Measurements from ENCODE around the gene KPNA3.
A peak's percentile ranks its signal among the peaks of the same experiment; 100 is the strongest.
"Not testable (repeated sequence)": the region's sequence is repeated elsewhere in the genome, so short reads cannot be mapped to it uniquely, and the experiment has no call there.

Gene KPNA3

DNA sequence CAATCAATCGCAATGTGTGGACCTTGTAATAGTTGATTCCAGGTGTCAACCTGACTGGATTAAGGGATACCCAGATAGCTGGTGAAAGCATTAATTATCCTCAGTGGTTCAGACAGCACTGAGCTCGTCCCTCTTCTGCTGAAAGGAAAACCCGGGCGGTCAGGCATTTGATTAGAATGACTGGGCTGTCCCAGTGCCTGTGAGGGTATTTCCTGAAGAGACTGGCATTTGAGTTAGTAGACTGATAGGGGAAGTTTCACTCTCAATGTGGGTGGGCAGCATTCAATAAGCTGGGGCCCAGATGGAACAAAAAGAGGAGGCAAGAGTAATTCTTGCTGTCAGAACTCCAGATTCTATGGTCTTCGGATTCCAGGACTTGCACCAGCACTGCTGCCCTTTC lies 31.9 kb downstream of the KPNA3 start:
- DNase-seq (ENCODE audit: low read depth in 3 of 3, low spot score in 1 of 3), result no peak

DNA sequence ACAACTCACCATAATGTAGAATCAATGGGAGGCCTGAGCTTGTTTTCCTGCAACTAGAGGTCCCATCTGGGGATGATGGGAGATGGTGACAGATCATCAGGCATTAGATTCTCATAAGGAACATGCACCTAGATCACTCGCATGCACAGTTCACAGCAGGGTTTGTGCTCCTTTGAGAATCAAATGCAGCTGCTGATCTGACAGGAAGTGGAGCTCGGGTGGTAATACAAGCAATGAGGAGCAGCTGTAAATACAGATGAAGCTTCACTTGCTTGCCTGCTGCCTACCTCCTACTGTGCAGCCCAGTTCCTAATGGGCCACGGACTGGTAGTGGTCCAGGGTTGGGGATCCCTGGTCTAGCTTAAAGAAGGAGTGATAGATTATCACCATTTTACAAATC lies 33.0 kb downstream of the KPNA3 start:
- DNase-seq (ENCODE audit: low read depth in 3 of 3, low spot score in 1 of 3), result no peak

DNA sequence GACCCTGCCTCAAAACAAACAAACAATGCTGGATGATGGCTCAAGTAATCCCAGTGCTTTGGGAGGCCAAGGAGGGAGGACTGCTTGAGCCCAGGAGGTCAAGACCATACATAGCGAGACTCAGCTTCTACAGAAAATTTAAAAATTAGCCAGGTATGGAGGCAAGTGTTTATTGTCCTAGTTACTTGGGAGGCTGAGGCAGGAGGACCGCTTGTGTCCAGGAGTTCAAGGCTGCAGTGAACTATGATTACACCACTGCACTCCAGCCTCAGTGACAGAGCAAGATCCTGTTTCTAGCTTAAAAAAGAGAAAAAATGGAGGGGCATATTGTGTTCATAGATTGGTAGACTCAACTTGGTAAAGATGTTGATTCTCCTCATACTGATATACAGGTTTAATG lies 36.2 kb downstream of the KPNA3 start:
- DNase-seq (ENCODE audit: low read depth in 3 of 3, low spot score in 1 of 3), result no peak

DNA sequence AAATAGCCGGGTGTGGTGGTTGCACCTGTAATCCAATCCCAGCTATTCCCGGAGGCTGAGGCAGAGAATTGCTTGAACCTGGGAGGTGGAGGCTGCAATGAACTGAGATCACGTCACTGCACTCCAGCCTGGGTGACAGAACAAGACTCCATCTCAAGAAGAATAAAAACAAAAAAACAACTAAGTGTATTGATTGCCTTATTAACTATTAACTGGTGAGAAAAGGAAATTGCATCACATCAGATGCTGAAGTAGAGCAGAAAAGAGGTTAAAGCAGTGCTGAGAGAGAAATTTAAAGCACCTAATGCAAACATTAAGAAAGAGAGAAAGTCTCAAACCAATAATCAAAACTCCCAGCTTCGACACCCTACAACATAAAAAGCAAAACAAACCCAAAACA lies 38.3 kb downstream of the KPNA3 start:
- DNase-seq (ENCODE audit: low read depth in 3 of 3, low spot score in 1 of 3), result no peak

- DNase-seq (ENCODE audit: low read depth in 3 of 3, low spot score in 1 of 3), result no peak
These were observed 42.6 kb downstream of the KPNA3 start for GRCh38 chr13:49749848-49750247.

DNA sequence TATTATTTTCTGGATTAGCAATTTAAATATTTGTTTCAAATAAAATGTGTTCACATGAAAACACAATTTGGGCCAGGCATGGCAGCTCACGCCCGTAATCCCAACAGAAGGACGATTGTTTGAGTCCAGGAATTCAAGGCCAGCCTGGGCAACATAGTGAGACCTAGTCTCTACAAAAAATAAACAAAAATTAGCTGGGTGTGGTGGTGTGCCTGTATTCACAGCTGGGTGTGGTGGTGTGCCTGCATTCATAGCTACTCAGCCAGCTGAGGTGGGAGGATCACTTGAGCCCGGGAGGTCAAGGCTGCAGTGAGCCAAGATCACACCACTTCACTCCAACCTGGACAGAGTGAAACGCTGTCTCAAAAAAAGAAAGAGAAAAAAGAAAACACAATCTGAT lies 46.4 kb downstream of the KPNA3 start:
- DNase-seq (ENCODE audit: low read depth in 3 of 3, low spot score in 1 of 3), result no peak

DNA sequence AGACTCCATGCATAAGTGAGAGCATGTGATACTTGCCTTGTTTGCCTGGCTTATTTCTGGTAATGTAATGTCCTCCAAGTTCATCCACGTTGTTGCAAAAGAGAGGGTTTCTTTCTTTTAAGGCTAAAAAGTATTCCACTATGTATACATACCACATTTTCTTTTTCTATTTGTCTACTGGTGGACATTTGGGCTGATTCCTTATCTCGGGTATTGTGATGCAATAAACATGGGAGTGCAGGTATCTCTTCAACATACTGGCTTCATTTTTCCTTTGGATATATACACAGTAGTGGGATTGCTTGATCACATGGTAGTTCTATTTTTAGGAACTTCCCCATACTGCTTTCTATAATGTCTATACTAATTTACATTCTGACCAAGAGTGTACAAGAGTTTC lies 51.6 kb downstream of the KPNA3 start:
- DNase-seq (ENCODE audit: low read depth in 3 of 3, low spot score in 1 of 3), result no peak

DNA sequence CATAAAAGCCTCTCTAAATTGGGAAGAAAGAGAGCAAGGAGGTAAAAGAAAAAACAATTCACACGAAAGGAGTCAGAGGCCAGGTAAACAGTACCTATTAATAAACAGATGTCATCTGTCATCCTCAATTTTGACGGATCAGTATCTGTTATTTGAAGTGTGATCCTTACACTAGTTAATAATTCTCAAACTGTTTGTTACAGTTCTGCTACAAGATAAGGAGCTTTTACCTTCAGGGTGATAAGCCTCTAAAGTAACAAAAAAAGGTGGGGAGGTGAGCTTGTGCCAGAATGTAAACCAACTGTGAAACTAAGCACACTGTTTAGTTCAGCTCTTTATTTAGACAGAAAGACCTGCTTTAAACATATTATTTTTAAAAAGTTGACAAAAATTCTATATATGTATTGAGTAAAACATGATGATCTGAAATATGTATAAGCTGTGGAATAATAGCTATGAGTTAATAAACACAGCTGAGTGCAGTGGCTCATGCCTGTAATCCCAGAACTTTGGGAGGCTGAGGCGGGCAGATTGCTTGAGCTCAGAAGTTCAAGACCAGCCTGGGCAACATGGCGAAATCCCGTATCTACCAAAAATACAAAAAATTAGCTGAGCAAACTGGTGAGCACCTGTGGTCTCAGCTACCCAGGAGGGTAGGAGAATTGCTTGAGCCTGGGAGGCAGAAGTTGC lies 52.8 kb downstream of the KPNA3 start:
- DNase-seq (ENCODE audit: low read depth in 3 of 3, low spot score in 1 of 3), result no peak

GRCh38 chr13:49733181-49733951 lies 59.1 kb downstream of the KPNA3 start:
- no peak for DNase-seq (ENCODE audit: low read depth in 3 of 3, low spot score in 1 of 3)

- no peak for DNase-seq (ENCODE audit: low read depth in 3 of 3, low spot score in 1 of 3)
These were observed 60.7 kb downstream of the KPNA3 start for GRCh38 chr13:49731766-49732165.

- no peak for DNase-seq (ENCODE audit: low read depth in 3 of 3, low spot score in 1 of 3)
These were observed 75.9 kb downstream of the KPNA3 start for GRCh38 chr13:49716615-49717014.

- no peak for DNase-seq (ENCODE audit: low read depth in 3 of 3, low spot score in 1 of 3)
These were observed 77.7 kb downstream of the KPNA3 start for GRCh38 chr13:49714757-49715156.

- no peak for DNase-seq (ENCODE audit: low read depth in 3 of 3, low spot score in 1 of 3)
These were observed 81.1 kb downstream of the KPNA3 start for GRCh38 chr13:49711218-49711863.

DNA sequence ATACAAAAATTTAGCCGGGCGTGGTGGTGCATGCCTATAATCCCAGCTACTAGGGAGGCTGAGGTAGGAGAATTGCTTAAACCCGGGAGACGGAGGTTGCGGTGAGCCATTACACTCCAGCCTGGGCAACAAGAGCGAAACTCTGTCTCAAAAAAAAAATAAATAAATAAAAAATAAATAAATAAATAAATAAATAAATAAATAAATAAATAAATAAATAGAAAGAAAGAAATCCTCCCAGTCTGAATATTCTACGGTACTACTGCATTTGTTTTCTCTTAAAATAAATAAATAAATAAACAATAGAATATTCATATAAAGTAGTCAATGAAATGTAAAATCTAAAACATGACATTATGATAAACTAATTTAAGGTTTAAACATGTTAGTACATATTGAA lies 88.2 kb downstream of the KPNA3 start:
- not testable (repeated sequence) for DNase-seq (ENCODE audit: low read depth in 3 of 3, low spot score in 1 of 3)

DNA sequence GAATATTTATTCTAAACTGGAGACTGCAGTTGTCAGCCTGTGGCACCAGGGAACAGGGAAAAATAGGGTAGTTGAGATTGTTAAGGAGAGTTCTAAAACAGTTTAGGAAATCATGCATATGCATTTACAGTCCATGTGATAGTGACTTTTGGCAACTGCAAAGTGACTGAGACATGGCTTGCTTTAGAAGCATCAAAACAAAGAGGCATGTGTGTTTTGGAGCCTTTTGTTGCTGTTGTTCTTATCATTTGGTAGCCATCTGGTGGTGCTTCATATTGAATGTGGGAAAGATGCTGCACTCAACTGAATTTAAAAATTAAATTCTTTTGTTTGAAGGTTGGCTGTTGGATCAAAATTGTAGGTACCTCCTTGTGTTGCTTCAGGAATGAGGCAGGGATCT lies 91.0 kb downstream of the KPNA3 start:
- no peak for DNase-seq (ENCODE audit: low read depth in 3 of 3, low spot score in 1 of 3)

DNA sequence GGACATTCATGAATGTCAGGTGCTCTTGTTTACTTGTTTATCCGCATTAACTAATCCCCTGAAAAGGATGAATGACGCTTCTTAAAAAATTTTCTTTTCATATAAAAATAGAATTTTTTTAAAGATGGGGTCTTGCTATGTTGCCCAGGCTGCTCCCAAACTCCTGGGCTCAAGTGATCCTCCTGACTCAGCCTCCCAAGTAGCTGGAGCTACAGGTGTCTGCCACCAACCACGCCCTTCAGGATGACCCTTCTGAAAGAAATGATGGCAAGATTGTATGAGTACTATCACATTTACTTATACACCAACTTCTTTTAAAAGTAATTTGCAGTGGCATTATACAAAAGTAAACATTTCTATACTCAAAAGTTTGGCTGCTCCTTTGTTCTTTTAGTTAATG lies 95.0 kb downstream of the KPNA3 start:
- DNase-seq (ENCODE audit: low read depth in 3 of 3, low spot score in 1 of 3), result no peak

GRCh38 chr13:49694446-49694845 lies 98.0 kb downstream of the KPNA3 start:
- no peak for DNase-seq (ENCODE audit: low read depth in 3 of 3, low spot score in 1 of 3)

DNA sequence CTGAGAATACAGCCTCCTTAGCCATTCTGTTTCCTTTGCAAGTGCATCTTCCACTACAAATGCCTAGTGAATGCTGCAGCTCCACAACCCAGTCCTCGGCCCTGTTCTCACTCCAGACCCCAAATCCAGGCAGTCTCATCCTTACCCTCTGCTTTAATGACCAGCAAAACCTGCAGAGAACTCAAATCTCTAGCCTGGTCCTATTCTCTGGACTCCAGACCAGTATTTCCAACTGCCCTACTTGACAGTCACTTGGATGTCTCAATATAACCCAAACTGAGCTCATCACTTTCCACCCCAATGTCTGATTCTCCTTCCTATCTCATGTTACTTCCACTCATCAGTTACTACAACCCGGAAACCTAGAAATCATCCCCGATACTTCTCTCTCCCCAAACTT lies 98.6 kb downstream of the KPNA3 start:
- DNase-seq (ENCODE audit: low read depth in 3 of 3, low spot score in 1 of 3), result no peak

DNA sequence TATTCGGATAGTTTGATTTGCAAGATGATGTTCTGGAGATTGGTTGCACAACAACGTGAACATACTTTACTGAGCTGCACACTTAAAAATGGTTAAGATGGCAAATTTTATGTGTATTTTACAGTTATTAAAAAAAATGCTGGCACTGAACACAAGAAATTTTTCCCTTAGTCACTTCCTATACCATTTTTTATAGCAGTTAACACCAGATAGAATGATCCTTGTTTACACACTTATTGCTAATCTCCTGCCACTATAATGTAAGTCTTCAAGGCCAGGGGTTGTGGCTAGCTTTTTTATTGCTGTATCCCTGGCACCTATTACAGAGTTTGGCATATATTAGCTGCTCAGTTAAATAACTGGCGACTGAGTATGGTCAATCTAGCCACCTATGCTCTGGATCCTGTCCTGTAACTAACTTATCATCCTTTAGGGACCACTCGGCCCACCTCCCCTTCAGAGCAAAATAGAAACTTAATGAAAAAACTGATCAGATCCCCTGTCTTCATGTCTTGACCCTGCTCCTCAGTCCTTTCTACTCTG lies 99.2 kb downstream of the KPNA3 start:
- DNase-seq (ENCODE audit: low read depth in 3 of 3, low spot score in 1 of 3), result no peak

- DNase-seq (ENCODE audit: low read depth in 3 of 3, low spot score in 1 of 3), result peak; percentile 50 to 90 (median 64)
These were observed 101.3 kb downstream of the KPNA3 start, which contains the start of gene EBPL for GRCh38 chr13:49690995-49691784. EBPL (minus strand) TSS chr13:49691486; CDS start chr13:49691424, 62 bp downstream.

All from stimulated activated CD4-positive, alpha-beta T cell treated with anti-CD3 and anti-CD28 coated beads, TNF-alpha, amount 100 ng/mL, for 1 hour (primary cell).